ENCODE measurements around the gene PSMA5.

GRCh38 chr1:109367626-109368025 is 58.6 kb downstream of the PSMA5 start:
- TF ChIP-seq POLR2A (IDR thresholded peaks at IDR 0.05) (no peak), CTCF (IDR thresholded peaks at IDR 0.05) (no peak)

All from Peyer's patch (tissue), 4 donors.